Measurements from ENCODE around the gene MYL5. TPM values are rescaled to one million over a fixed set of nuclear protein-coding genes. Genes with fewer than 3 reads are reported as not detected.
A peak's percentile ranks its signal among the peaks of the same experiment; 100 is the strongest.

MYL5 gene
- polyA plus RNA-seq, 2 of the 4 experiments (the other 2 are of a cell fraction): 8.0 to 8.3 TPM

- DNase-seq (ENCODE audit: low read depth in 1 of 2, low spot score in 1 of 2): no peak
- no peaks in the 10 kb centered on the region for H3K9me3 ChIP-seq
- H3K4me1 ChIP-seq: peaks cover 10% of the 10 kb centered on the region; the same call in 2 of the 3 replicates
- H3K4me3 ChIP-seq: peak overlapping the region; percentile 96
- no peak for FAIRE-seq
- TF ChIP-seq MAX (IDR thresholded peaks at IDR 0.05) (no peak), HOXA7 (CRISPR knock-in tag; IDR thresholded peaks at IDR 0.05) (no peak), TP53 (CRISPR knock-in tag; IDR thresholded peaks at IDR 0.05) (no peak), FOSL2 (IDR thresholded peaks at IDR 0.05) (no peak), FOSL2 (CRISPR knock-in tag; IDR thresholded peaks at IDR 0.05) (no peak), HOXB5 (CRISPR knock-in tag; IDR thresholded peaks at IDR 0.05) (no peak), MYC (IDR thresholded peaks at IDR 0.05; ENCODE audit: borderline replicate concordance, low read length) (no peak), CBX8 (IDR thresholded peaks at IDR 0.05) (no peak), HOXB13 (CRISPR knock-in tag; IDR thresholded peaks at IDR 0.05; ENCODE audit: low read depth) (no peak), REST (IDR thresholded peaks at IDR 0.05) (no peak), POLR2A (IDR thresholded peaks at IDR 0.05; ENCODE audit: low read length) (no peak), FOXS1 (CRISPR knock-in tag; IDR thresholded peaks at IDR 0.05) (no peak)
- CTCF ChIA-PET: interaction anchor here (1.5 kb wide), 1 partner anchor 9 kb away, joined by 6 read pairs; no protein-coding TSS in a partner anchor
- H3K4me2 ChIP-seq: peak overlapping the region; percentile 95
- POLR2A ChIA-PET: no interaction called here
- peak; percentile 20 to 57; a peak in 4 of 6 replicates for ATAC-seq
- H3K27ac ChIP-seq: peak overlapping the region; percentile 97 to 99
- WGBS (ENCODE audit: missing lambda C conversion rate): 71% methylated on average over 8 of the region's 26 CpGs
These were observed 917 bp downstream of the MYL5 start for GRCh38 chr4:675036-675882.

- ATAC-seq (no peak), DNase-seq (ENCODE audit: low read depth in 1 of 2, low spot score in 1 of 2) (no peak), FAIRE-seq (no peak)
- 51% methylated on average over 5 of the region's 19 CpGs for WGBS (ENCODE audit: missing lambda C conversion rate)
- peak overlapping the region; percentile 95; the same call in 2 of the 3 replicates for H3K4me2 ChIP-seq
- ChIA-PET CTCF (no interaction called here), POLR2A (no interaction called here)
- no peaks in the 10 kb centered on the region for H3K9me3 ChIP-seq
- TF ChIP-seq FOXS1 (CRISPR knock-in tag; IDR thresholded peaks at IDR 0.05) (no peak), MAX (IDR thresholded peaks at IDR 0.05) (no peak), CEBPB (IDR thresholded peaks at IDR 0.05) (no peak), USF2 (IDR thresholded peaks at IDR 0.05) (no peak), REST (IDR thresholded peaks at IDR 0.05) (no peak)
- no peak overlapping the region for H3K27ac ChIP-seq
- no peak overlapping the region for H3K4me3 ChIP-seq
- peaks cover 14% of the 10 kb centered on the region; the same call in 2 of the 3 replicates for H3K4me1 ChIP-seq
These were observed 1.9 kb downstream of the MYL5 start for GRCh38 chr4:675980-676870.
